Medulla oblongata (tissue), 1 donor: Measurements from ENCODE around the gene RPS6KA5.

Experiments used
- DNase-seq: peaks from one replicate; pipeline ENCODE4 v3.0.0-alpha.2; 2015; ENCODE audit errors: extremely low spot score

Gene RPS6KA5

DNA sequence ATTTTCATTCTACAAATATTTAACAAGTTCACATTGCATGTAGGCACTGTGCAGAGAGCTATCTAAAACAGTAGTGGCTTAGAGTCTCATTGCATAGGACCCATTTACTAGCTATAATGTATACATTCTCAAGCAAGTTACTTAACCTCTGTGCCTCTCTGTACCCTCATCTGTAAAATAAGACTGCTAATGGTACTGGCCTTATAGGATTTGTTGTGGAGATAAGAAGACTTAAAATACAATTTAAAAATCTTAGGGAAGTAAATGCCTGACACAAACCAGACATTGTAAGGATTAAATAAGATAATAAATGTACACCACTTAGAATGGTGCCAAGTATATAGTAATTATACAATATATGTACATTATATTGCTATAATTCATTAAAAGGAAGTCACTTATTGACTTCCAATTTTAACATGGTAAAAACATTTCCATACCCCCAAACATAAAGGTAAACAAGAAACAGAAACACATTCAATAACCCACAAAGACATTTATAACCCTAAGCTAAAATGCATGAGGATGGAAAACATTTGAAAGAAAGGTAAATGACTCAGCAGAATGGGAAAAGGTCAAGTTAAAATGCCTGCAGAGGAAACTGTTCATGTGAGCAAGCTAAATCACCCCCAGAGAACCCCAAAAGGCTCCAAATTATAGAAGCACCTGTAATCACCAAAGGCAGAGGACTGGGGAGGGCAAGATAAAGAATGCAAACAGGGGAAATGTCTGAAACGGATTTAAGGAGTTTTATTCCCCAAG lies 30.8 kb downstream of the RPS6KA5 start:
- DNase-seq: no peak

DNA sequence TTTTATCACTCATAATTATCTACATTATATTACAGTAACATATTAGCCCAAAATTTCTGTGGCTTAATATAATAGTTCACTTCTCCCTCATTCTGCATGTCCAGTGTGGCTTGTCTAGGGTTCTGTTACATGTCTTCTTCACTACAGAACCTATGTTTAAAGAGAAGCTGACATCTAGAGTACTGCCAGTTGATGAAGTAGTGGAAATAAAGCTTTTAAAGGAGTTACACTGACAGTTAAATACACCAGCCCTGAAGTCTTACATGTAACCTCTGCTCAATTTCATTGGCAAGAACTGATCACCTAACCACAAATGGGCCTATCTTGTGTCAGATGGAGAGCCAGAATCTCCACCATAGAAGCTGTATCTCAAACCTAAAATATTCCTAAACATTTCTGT lies 32.9 kb downstream of the RPS6KA5 start:
- no peak for DNase-seq

DNA sequence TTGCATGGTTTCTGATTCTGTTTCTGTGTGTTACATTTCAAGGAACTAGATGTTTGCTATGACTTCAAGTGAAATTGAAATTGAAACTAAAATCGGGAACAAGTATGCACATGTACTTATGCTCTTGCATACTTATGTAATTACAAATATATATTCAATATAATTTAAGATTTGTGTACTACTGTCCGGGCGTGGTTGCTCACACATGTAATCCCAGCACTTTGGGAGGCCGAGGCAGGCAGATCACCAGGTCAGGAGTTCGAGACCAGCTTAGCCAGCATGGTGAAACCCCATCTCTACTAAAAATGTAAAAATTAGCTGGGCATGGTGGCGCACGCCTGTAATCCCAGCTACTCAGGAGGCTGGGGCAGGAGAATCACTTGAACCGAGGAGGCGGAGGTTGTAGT lies 37.8 kb downstream of the RPS6KA5 start:
- peak; percentile 56 for DNase-seq

DNA sequence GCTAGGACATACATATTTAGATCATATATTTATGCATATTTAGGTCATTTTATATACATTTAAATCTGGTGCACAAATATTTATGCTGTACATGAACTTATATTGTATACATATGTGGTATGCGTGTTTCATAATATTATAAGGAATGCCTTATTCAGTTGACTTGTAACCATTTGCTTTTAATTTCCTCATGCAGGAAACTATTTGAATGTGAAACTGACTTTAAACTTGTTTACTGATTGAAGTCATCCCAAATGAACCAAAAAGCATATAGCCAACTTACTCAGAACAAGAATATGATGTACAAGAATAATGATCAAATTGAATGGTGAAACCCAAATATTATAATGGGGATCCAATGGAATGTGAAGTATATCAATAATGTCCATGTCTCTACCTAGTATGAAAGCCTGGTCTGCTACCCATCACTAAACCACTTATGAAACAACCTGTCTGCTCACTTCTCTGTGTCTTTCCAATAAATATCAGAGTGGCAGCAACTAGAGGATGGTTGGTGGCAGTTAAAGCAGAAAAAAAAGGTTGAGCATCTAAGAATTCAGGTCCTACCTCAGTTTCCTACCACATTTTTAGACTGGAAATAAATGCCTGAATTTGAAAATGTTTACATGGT lies 38.3 kb downstream of the RPS6KA5 start:
- no peak for DNase-seq

DNA sequence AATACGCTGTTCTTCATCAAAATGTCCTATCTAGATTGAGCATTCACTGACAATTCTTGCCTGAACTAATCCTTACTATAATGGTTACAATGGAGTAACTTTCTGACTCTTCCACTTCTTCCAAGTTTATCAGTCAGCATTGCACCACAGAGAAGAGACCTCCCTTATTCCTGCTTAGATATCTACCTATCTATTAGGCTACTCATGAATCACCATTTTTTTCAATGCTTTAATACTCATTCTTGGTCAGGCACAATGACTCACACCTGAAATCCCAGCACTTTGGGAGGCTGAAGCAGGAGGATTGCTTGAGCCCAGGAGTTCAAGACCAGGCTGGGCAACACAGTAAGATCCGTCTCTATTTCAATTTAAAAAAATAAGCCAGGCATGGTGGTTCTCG lies 39.3 kb downstream of the RPS6KA5 start:
- no peak for DNase-seq

DNA sequence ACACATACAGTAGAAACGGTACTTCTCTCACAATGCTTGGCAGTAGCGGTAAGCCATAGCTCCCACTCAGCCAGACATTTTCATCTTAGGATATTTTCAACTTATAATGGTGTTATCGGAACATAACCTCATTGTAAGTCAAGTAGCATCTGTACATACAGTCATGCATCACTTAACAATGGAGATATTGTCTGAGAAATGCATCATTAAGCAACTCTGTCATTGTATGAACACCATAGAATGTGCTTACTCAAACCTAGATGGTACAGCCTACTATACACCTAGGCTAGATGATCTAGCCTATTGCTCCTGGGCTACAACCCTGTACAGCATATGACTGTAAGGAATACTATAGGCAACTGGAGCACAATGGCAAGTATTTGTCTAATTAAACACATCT lies 40.8 kb downstream of the RPS6KA5 start:
- DNase-seq: no peak

DNA sequence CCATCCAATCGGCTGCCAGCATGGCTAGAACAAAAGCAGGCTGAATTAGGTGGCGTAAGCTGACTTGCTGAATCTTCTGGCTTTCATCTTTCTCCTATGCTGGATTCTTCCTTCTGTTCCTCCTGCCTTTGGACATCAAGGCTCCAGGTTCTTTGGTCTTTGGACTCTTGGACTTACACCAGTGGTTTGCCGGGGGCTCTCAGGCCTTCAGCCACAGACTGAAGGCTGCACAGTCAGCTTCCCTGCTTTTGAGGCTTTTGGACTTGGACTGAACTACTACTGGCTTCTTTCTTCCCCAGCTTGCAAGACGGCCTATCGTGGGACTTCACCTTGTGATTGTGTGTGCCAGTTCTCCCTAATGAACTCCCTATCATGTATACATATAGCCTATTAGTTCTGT lies 42.0 kb downstream of the RPS6KA5 start:
- no peak for DNase-seq

DNA sequence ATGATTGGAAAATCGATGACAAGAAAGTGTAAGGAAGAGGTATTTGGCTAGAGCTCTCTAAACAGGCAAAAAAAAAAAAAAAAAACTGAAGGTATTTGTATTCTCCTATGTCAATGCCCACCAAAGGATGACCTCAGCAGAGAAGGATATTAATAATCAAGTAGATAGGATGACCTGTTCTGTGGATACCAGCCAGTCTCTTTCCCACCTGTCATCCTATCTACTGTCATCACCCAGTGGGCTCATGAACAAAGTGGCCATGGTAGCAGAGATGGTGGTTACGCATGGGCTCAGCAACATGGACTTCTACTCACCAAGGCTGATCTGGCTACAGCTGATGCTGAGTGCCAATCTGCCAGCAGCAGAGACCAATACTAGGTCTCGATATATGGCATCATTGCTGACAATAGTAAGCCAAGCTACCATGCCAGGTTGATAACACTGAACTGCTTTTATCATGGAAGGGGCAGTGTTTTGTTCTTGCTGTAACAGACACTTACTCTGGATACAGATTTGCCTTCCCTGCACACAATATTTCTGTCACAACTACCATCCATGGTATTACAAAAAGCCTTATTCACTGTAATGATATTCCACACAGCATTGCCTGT lies 43.5 kb downstream of the RPS6KA5 start:
- no peak for DNase-seq

DNA sequence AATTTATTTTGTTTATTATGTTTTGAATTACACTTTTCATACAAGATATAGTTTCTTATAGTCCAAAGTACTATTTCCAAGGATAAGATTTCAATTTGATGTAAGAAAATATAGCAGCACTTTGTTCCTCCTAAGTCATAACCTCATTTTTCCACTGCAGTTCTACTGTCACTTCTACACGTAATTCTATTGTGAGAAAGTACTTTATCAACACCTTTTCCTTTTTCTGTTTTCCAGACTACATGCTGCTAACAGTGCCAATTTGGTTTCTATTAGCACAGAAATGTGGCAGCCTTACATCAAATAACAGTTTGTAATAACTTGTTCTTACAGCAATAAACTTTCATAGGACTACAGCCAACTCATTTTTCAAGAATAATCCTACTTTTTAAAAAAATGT lies 45.0 kb downstream of the RPS6KA5 start:
- no peak for DNase-seq

DNA sequence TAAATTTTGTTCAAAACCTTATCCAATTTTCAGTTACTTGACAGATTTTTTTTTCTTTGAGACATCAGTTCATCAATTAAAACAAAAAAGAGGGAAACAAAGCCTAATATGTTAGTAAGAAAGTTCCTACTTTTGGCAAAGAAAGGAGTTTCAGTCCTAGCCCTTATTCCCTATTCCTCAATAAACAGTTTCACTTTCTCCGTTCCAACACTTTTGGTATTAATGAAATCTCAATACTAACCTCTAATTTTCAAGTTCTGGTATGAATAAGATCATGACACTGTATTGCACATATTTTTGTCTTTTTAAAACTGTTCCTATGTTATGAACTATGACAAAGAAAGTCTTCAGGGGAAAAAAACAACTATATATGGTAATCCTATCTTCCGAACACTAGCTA lies 48.4 kb downstream of the RPS6KA5 start:
- DNase-seq: no peak

DNA sequence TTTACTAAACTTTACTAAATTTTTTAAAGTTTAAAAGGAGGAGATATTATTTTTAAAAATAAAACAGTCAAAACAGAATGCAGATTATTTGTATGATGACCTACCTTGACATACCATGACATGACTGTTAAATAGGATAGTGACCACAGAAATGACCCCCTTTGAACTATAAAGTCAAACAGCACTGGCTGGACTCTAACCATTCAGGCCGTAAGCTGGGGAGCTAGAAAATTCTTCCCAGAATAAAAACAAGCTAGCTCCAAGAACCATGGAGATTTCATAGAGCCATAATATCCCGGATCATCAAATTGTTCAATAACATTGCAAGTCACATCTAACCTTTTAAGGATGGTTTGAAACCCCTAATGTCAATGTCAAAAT lies 50.3 kb downstream of the RPS6KA5 start:
- no peak for DNase-seq

DNA sequence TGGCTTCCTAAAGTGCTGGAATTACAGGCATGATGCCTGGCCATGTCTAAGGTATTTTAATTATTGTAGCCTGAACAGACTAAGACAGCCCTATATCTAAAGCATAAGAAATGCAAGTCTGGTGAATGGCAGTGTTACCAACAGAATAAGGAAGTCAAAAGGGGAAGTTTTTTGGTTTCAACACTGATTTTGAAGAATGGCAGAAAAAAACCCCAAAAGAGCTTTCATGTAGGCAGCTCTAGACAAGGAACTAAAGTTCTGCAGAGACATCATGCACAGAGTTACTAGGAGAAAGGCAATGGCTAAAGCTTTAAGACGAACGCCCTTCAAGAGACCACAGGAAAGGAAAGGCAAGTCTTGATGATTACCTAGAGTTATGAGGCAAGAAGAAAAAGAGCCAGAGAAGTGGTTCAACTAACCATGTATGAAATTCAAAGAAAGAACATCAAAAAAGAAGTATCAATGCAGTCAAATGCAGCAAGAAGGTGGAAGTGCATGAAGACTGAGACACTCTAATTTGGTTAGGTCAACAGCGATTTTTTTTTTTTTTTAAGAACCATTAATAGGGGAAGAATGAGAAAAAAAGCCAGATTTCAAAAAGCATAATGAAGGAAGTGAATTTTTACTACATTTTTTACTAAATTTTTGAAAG lies 50.8 kb downstream of the RPS6KA5 start:
- DNase-seq: peak; percentile 81

DNA sequence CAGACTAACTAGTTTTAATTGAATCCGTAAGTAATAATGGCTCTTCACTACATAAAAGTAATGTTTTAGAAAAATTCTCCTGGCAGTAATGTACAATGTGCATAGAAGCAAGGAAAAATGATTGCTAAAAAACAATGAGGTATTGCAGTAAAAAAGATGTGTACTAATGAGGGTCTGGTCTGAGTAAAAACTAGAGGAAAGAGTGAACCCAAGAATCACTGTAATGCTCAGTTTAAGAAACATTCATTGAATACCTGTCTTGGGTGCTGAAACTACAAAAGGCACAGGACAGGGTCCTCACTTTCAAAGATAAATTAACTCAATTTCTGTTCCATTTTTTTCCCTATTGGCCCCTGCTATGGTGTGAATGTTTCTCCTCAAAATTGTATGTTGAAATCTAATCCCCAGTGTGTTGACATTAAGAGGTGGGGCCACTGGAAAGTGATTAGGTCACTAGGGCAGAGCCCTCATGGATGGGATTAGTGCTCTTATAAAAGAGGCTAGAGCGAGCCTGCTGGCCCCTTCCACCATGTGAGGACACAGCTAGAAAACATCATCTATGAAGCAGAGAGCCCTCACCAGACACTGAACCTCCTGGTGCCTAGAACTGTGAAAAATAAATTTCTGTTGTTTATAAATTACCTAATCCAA lies 51.6 kb downstream of the RPS6KA5 start:
- no peak for DNase-seq

DNA sequence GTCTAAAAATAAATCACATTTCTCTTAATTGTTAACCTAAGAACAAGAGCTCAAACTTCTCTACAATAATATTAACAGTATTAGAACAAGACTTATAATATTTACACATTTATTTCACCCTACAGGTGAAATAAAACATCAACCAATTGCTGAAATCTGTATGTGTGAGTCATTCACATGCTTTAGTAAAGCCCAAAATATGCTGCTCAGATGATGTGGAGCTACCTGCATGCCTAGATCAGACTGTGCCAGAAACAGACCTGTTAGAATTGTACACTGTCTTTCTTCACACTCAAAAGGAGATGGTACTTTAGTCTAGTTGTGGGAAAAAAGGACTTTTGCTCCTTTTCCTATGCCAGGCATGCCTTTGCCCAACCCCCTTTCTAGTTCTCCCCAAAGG lies 54.7 kb downstream of the RPS6KA5 start:
- no peak for DNase-seq

DNA sequence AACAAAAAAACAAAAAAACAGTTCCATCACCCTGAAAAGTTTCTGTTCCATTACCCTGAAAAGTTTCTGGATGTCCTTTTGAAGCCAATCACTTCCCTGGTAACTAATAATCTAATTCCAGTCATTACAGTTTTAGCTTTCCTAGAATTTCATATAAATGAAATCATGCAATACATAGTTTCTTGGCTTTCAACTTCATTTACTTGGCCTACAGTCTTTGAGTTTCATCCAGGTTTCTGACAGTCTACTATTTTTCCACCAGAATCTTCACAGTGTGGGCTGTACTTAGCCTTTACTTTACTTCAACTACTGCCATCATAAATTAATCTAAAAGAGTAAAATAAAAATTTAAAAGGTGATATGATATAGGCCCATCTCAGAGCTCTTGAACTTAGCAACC lies 55.5 kb downstream of the RPS6KA5 start:
- no peak for DNase-seq

DNA sequence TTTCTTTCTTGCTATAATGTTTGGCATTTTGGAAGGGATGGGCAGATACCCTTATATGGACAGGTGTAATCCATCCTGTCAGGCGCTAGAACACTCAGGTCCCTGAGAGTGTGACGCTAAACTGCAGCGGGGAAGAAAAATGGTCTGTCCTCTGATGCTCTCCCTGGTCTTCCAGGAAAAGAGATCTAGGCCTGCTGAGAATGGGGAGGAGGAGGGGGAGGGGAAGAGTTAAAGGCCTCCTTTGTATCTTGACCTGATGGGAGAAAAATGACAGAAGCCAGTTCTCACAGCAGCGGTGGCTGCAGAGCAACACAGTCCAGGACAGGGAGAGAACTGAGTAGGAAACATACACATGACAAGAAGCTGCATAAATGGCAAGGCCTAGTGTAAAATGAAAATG lies 61.1 kb downstream of the RPS6KA5 start:
- peak; percentile 85 for DNase-seq

DNA sequence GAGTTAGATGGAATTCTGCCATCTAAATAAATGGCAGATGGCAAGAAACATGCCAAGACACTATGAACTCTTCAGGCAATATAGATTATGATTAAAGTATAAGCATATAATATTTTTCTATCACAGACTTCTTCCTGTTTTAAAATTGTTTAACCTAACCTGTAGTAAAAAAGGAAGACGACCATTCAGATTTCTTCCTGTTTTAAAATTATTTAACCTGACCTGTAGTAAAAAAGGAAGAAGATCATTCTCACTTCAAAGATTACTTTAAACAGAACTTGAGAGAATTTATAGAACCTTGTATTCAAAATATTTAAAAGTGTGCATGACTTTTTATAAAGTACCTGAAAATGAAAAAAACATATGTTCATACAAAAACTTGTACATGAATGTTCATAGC lies 63.5 kb downstream of the RPS6KA5 start:
- DNase-seq: no peak

DNA sequence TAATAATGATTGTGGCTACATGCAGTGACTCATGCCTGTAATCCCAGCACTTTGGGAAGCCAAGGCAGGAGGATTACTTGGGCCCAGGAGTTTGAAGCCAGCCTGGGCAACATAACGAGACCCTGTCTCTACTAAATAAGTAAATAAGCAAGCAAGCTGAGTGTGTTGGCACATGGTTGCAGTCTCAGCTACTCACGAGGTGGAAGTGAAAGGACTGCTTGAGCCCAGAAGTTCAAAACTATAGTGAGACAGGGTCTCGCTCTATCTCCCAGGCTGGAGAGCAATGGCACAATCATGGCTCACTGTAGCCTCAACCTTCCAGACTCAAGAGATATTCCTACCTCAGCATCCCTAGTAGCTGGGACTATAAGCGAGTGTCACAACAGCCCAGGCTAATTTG lies 64.7 kb downstream of the RPS6KA5 start:
- DNase-seq: no peak

DNA sequence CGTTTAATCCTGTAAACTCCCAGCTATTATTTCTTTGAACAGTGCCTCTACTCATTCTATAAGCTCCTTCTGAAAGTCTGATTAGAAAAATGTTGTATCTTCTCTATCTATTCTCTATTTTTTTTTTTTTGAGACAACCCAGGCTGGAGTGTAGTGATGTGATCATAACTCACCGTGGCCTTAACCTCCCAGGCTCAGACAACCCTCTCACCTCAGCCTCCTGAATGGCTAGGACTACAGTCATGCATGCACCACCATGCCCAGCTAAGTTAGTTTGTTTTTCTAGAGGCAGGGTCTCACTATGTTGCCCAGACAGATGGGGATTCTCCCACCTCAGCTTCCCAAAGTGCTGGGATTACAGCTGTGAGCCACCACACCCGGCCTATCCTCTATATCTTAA lies 66.6 kb downstream of the RPS6KA5 start:
- DNase-seq: no peak

DNA sequence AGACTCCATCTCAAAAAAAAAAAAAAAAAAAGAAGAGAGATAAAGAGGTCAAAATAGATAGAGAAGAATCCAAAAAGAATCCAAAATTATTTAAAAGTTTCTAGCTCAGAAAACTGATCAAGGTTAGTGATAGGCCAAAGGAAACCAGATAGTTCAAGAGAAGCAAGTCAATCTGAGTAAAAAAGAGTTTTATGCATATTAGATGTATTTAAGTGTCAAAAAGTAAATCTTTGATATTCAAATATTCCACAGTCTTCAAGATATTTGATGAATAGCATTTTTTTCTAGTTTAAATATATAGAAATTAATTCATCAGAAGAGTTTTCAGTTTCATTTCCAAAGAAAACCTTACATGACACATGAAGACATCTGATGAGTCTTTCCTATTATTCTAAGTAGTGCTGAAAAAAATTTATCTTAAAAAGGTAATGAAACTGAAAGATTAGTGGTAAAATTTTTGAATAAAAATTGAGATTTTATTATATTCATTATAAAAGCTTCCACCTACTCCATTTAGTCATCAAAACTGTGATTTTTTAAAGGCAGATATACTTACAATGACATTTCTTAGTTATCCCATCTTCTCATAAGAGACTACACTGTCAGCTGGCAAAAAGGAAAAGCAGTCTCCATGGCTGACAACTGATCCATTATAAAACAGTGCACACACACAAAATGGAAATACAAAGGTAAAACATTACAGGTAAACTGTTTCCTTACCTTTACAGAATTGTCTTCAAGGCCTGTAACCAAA lies 68.6 kb downstream of the RPS6KA5 start:
- DNase-seq: no peak

DNA sequence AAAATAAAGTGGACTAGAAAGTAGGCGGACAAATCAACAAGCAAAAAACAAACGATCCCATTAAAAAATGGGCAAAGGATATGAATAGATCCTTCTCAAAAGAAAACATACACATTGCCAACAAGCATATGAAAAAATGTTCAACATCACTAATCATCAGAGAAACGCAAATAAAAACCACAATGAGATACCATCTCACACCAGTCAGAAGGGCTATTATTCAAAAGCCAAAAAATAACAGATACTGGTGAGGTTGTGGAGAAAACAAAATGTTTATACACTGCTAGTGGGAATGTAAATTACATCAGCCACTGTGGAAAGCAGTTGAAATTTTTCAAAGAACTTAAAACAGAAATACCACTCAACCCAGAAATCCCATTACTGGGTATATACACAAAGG lies 70.3 kb downstream of the RPS6KA5 start:
- no peak for DNase-seq

DNA sequence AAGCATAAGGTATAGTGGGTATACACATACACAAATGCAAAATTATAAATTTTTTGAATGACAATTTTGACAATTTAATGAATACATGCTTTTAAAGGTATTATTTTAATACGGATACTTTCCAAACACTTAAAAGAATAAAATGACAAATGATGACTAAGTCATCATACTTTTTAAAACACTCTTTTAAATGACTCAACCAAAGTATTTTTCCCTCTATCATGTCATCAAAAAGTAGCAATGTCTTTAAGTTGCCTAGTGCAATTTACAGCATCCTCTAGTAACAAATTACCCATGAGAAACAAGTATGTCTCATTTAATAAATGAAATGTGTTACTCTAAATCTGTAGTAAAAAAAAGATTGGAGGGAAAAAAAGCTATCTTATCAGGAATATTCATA lies 73.3 kb downstream of the RPS6KA5 start:
- DNase-seq: no peak
